Measurements from ENCODE around the gene ATRAID.

The ATRAID gene

GRCh38 chr2:27182346-27182745 is 29.5 kb upstream of the ATRAID start:
- in situ Hi-C loops (cut with MboI; ENCODE audit: low pct_unique_long_range_greater_than_20kb, low sequenced_read_pairs, unreplicated experiment) = loop anchor here (25.0 kb wide), 1 partner anchor 220 kb away; the partner anchor contains the start of gene MAPRE3
- no peak for DNase-seq (ENCODE audit: low spot score)
- no peak for TF ChIP-seq CTCF (IDR thresholded peaks at IDR 0.05; ENCODE audit: extremely low read depth, insufficient read depth, missing control alignments)

- in situ Hi-C loops (cut with MboI; ENCODE audit: low pct_unique_long_range_greater_than_20kb, low sequenced_read_pairs, unreplicated experiment) = loop anchor here (25.0 kb wide), 1 partner anchor 222 kb away; the partner anchor contains the start of gene MAPRE3
- no peak for DNase-seq (ENCODE audit: low spot score)
- no peak for TF ChIP-seq CTCF (IDR thresholded peaks at IDR 0.05; ENCODE audit: extremely low read depth, insufficient read depth, missing control alignments)
Measured at GRCh38 chr2:27184115-27184514, 27.7 kb upstream of the ATRAID start.

GRCh38 chr2:27185331-27186026 is 26.4 kb upstream of the ATRAID start:
- TF ChIP-seq CTCF (IDR thresholded peaks at IDR 0.05; ENCODE audit: extremely low read depth, insufficient read depth, missing control alignments) = no peak
- no peak for DNase-seq (ENCODE audit: low spot score)
- in situ Hi-C loops (cut with MboI; ENCODE audit: low pct_unique_long_range_greater_than_20kb, low sequenced_read_pairs, unreplicated experiment) = loop anchor here (25.0 kb wide), 1 partner anchor 223 kb away; the partner anchor contains the start of gene MAPRE3

- no peak for TF ChIP-seq CTCF (IDR thresholded peaks at IDR 0.05; ENCODE audit: extremely low read depth, insufficient read depth, missing control alignments)
- no peak for DNase-seq (ENCODE audit: low spot score)
- in situ Hi-C loops (cut with MboI; ENCODE audit: low pct_unique_long_range_greater_than_20kb, low sequenced_read_pairs, unreplicated experiment) = loop anchor here (25.0 kb wide), 1 partner anchor 224 kb away; the partner anchor contains the start of gene MAPRE3
Measured at GRCh38 chr2:27186613-27187345, 25.1 kb upstream of the ATRAID start.

- in situ Hi-C loops (cut with MboI; ENCODE audit: low pct_unique_long_range_greater_than_20kb, low sequenced_read_pairs, unreplicated experiment) = loop anchor here (25.0 kb wide), 1 partner anchor 228 kb away; the partner anchor contains the start of gene MAPRE3
- DNase-seq (ENCODE audit: low spot score) = no peak
Measured at GRCh38 chr2:27189989-27190388, 21.9 kb upstream of the ATRAID start.

More at GRCh38 chr2:27189989-27190388, 21.9 kb upstream of the ATRAID start:
- no peak for TF ChIP-seq CTCF (IDR thresholded peaks at IDR 0.05; ENCODE audit: extremely low read depth, insufficient read depth, missing control alignments)
